Measurements from ENCODE around the gene PTPRT. TPM values are rescaled to one million over a fixed set of nuclear protein-coding genes. Genes with fewer than 3 reads are reported as not detected.

PTPRT gene
- total and polyA plus RNA-seq, 2 of the 13 experiments (the other 11 are each of a cell fraction or from before 2014, with no cell fraction given): under 0.01 to 0.09 TPM

- FAIRE-seq (no peak), ATAC-seq (no peak), DNase-seq (ENCODE audit: low spot score) (no peak)
- H3K27me3 ChIP-seq (ENCODE audit: control insufficient read depth in 1 of 2, insufficient read depth in 2 of 2, low read length in 2 of 2): no peaks in the 10 kb centered on the region
- no peak overlapping the region for H3K27ac ChIP-seq (ENCODE audit: extremely low read length, insufficient read depth, low read length)
- TF ChIP-seq GATAD2A (CRISPR knock-in tag; IDR thresholded peaks at IDR 0.05): no peak
- TF ChIP-seq KMT2A (CRISPR knock-in tag; IDR thresholded peaks at IDR 0.05): no peak
- TF ChIP-seq FIP1L1 (IDR thresholded peaks at IDR 0.05; ENCODE audit: borderline replicate concordance, insufficient read depth, low read depth, low read length): no peak
- no peak for TF ChIP-seq ZFP82 (CRISPR knock-in tag; IDR thresholded peaks at IDR 0.05; ENCODE audit: borderline replicate concordance)
- TF ChIP-seq MEIS1 (CRISPR knock-in tag; IDR thresholded peaks at IDR 0.05; ENCODE audit: borderline replicate concordance): no peak
- no peak for TF ChIP-seq KLF6 (CRISPR knock-in tag; IDR thresholded peaks at IDR 0.05)
- no peak for TF ChIP-seq SP2 (CRISPR knock-in tag; IDR thresholded peaks at IDR 0.05)
- no peak for TF ChIP-seq ZNF292 (CRISPR knock-in tag; IDR thresholded peaks at IDR 0.05; ENCODE audit: borderline replicate concordance, low read depth)
- TF ChIP-seq ZNF660 (CRISPR knock-in tag; IDR thresholded peaks at IDR 0.05; ENCODE audit: borderline replicate concordance, low read depth): no peak
- no peak for TF ChIP-seq DNMT1 (CRISPR knock-in tag; IDR thresholded peaks at IDR 0.05)
- no peak for TF ChIP-seq ATF7-NPFF (CRISPR knock-in tag; IDR thresholded peaks at IDR 0.05; ENCODE audit: low read depth)
- no peak for TF ChIP-seq GZF1 (CRISPR knock-in tag; IDR thresholded peaks at IDR 0.05)
- TF ChIP-seq ZBTB26 (CRISPR knock-in tag; IDR thresholded peaks at IDR 0.05; ENCODE audit: borderline replicate concordance): no peak
- no peak for TF ChIP-seq ZNF781 (CRISPR knock-in tag; IDR thresholded peaks at IDR 0.05; ENCODE audit: borderline replicate concordance, not compliant biosample characterization)
- no peak for TF ChIP-seq MXI1 (IDR thresholded peaks at IDR 0.05; ENCODE audit: borderline replicate concordance, low read depth, low read length)
- no peak for TF ChIP-seq ZNF567 (CRISPR knock-in tag; IDR thresholded peaks at IDR 0.05; ENCODE audit: borderline replicate concordance)
- no peak for TF ChIP-seq REXO4 (CRISPR knock-in tag; IDR thresholded peaks at IDR 0.05; ENCODE audit: borderline replicate concordance)
- TF ChIP-seq ZNF253 (CRISPR knock-in tag; IDR thresholded peaks at IDR 0.05; ENCODE audit: borderline replicate concordance): no peak
- TF ChIP-seq ZGPAT (CRISPR knock-in tag; IDR thresholded peaks at IDR 0.05): no peak
- no peak for TF ChIP-seq ZNF18 (CRISPR knock-in tag; IDR thresholded peaks at IDR 0.05; ENCODE audit: insufficient replicate concordance)
- no peaks in the 10 kb centered on the region for H3K36me3 ChIP-seq (replicated peaks in 1 of 2; ENCODE audit: control insufficient read depth in 1 of 2, insufficient read depth in 2 of 2, low read length in 2 of 2)
- CTCF ChIA-PET (ENCODE audit: low intra/inter-chr PET ratio, low total read pairs): no interaction called here
- WGBS (ENCODE audit: low lambda C conversion rate): under 1% methylated on average over 2 of the region's 2 CpGs
- H3K4me3 ChIP-seq (replicated peaks in 1 of 3; ENCODE audit: insufficient read depth in 1 of 3, low read depth in 2 of 3, low read length in 3 of 3): no peak overlapping the region
- POLR2A ChIA-PET: no interaction called here
- BruUV-seq (replicated peaks): no TSS peak
- H3K79me2 ChIP-seq (ENCODE audit: insufficient read depth, low read length): no peaks in the 10 kb centered on the region
- no peak overlapping the region for H3K9ac ChIP-seq (ENCODE audit: insufficient read depth, low read depth, low read length)
- H2AFZ ChIP-seq (ENCODE audit: low read length): no peak overlapping the region
- H3K4me2 ChIP-seq (ENCODE audit: low read depth, low read length): no peak overlapping the region
- in situ Hi-C loops (cut with HindIII; ENCODE audit: extremely low pct_ligation_motif_present, low pct_unique_long_range_greater_than_20kb) (no loop called here), intact Hi-C loops (cut with micrococcal nuclease; ENCODE audit: unreplicated experiment) (no loop called here)
- no peaks in the 10 kb centered on the region for H3K4me1 ChIP-seq (ENCODE audit: insufficient read depth, low read length)
- H4K20me1 ChIP-seq (ENCODE audit: insufficient read depth, low read length): no peaks in the 10 kb centered on the region
- H3K9me3 ChIP-seq (ENCODE audit: low read length): peaks cover 73% of the 10 kb centered on the region
Measured at GRCh38 chr20:42319252-42320013, 870.3 kb downstream of the PTPRT start.
